ENCODE data around the gene PSMC3. TPM values are rescaled to one million over a fixed set of nuclear protein-coding genes. Genes with fewer than 3 reads are reported as not detected.

The PSMC3 gene
- total and polyA plus RNA-seq, 9 of the 15 experiments (the other 6 are each of a cell fraction or from before 2014, with no cell fraction given) = 44.3 to 324 (median 240) TPM

- no peak for TF ChIP-seq THAP7 (CRISPR knock-in tag; IDR thresholded peaks at IDR 0.05)
- TF ChIP-seq ZEB2 (IDR thresholded peaks at IDR 0.05) = no peak
- TF ChIP-seq NFE2 (IDR thresholded peaks at IDR 0.05; ENCODE audit: low read depth) = no peak
- 0 out of 2 replicates have a peak, but pooled peaks have one; percentile 16 for TF ChIP-seq NKRF (IDR thresholded peaks at IDR 0.05; ENCODE audit: borderline replicate concordance)
- TF ChIP-seq ZBTB26 (CRISPR knock-in tag; IDR thresholded peaks at IDR 0.05) = peak; percentile 90; the same call in 1 of the 2 replicates
- TF ChIP-seq, protein P1, sequence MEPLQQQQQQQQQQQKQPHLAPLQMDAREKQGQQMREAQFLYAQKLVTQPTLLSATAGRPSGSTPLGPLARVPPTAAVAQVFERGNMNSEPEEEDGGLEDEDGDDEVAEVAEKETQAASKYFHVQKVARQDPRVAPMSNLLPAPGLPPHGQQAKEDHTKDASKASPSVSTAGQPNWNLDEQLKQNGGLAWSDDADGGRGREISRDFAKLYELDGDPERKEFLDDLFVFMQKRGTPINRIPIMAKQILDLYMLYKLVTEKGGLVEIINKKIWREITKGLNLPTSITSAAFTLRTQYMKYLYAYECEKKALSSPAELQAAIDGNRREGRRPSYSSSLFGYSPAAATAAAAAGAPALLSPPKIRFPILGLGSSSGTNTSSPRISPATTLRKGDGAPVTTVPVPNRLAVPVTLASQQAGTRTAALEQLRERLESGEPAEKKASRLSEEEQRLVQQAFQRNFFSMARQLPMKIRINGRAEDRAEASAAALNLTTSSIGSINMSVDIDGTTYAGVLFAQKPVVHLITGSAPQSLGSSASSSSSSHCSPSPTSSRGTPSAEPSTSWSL (CRISPR knock-in tag; IDR thresholded peaks at IDR 0.05; ENCODE audit: borderline replicate concordance) = no peak
- TF ChIP-seq ZNF551 (CRISPR knock-in tag; IDR thresholded peaks at IDR 0.05) = no peak
- TF ChIP-seq ELK1 (CRISPR knock-in tag; IDR thresholded peaks at IDR 0.05) = no peak
- no peak for TF ChIP-seq HNRNPH1 (optimal IDR thresholded peaks at IDR 0.05; ENCODE audit: low read depth, low read length)
- TF ChIP-seq HBP1 (CRISPR knock-in tag; IDR thresholded peaks at IDR 0.05) = peak; percentile 70; the same call in 1 of the 2 replicates
- TF ChIP-seq, protein P2, sequence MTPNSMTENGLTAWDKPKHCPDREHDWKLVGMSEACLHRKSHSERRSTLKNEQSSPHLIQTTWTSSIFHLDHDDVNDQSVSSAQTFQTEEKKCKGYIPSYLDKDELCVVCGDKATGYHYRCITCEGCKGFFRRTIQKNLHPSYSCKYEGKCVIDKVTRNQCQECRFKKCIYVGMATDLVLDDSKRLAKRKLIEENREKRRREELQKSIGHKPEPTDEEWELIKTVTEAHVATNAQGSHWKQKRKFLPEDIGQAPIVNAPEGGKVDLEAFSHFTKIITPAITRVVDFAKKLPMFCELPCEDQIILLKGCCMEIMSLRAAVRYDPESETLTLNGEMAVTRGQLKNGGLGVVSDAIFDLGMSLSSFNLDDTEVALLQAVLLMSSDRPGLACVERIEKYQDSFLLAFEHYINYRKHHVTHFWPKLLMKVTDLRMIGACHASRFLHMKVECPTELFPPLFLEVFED (CRISPR knock-in tag; conservative IDR thresholded peaks at IDR 0.05) = 0 out of 2 replicates have a peak, but pooled peaks have one; percentile 38
- no peak for TF ChIP-seq ZFP36 (IDR thresholded peaks at IDR 0.05; ENCODE audit: low read depth, low read length, partially characterized antibody)
- TF ChIP-seq TFE3 (CRISPR knock-in tag; IDR thresholded peaks at IDR 0.05) = no peak
- no peak for TF ChIP-seq MIER1 (IDR thresholded peaks at IDR 0.05; ENCODE audit: low read depth)
- TF ChIP-seq ZNF717 (CRISPR knock-in tag; IDR thresholded peaks at IDR 0.05) = no peak
- TF ChIP-seq ELF4 (CRISPR knock-in tag; IDR thresholded peaks at IDR 0.05) = peak; percentile 47; the same call in 1 of the 2 replicates
- TF ChIP-seq CSDE1 (IDR thresholded peaks at IDR 0.05) = no peak
- no peak for TF ChIP-seq ZNF174 (CRISPR knock-in tag; IDR thresholded peaks at IDR 0.05)
Measured at GRCh38 chr11:47380078-47380477, 46.2 kb downstream of the PSMC3 start (continued).
